GM13976 (cell line): ENCODE data around the gene FA2H.

Experiments used
- DNase-seq: peaks from one replicate; pipeline ENCODE4 v3.0.0; 2012; ENCODE audit warnings: low spot score
- in situ Hi-C: fragments of 300-500 bp; cut with MboI; formaldehyde crosslinking; loops from one replicate; pipeline ENCODE4 v1.12.0; 2022; ENCODE audit warnings: low sequenced_read_pairs, mixed read lengths, inconsistent platforms; ENCODE audit not compliant: unreplicated experiment
- TF ChIP-seq, protein P1 (sequence below): IDR thresholded peaks from 2 replicates; pipeline ENCODE4 v1.5.1; 2012; ENCODE audit warnings: borderline replicate concordance, mild to moderate bottlenecking; ENCODE audit not compliant: insufficient read depth; ENCODE audit errors: extremely low read depth, missing control alignments, control extremely low read depth

FA2H gene

GRCh38 chr16:74742051-74742481 is 32.6 kb downstream of the FA2H start:
- in situ Hi-C loops, result no loop called here
- no peak for DNase-seq
- TF ChIP-seq, protein P1, sequence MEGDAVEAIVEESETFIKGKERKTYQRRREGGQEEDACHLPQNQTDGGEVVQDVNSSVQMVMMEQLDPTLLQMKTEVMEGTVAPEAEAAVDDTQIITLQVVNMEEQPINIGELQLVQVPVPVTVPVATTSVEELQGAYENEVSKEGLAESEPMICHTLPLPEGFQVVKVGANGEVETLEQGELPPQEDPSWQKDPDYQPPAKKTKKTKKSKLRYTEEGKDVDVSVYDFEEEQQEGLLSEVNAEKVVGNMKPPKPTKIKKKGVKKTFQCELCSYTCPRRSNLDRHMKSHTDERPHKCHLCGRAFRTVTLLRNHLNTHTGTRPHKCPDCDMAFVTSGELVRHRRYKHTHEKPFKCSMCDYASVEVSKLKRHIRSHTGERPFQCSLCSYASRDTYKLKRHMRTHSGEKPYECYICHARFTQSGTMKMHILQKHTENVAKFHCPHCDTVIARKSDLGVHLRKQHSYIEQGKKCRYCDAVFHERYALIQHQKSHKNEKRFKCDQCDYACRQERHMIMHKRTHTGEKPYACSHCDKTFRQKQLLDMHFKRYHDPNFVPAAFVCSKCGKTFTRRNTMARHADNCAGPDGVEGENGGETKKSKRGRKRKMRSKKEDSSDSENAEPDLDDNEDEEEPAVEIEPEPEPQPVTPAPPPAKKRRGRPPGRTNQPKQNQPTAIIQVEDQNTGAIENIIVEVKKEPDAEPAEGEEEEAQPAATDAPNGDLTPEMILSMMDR, result no peak

- TF ChIP-seq, protein P1, result no peak
- in situ Hi-C loops, result no loop called here
- no peak for DNase-seq
Observed at GRCh38 chr16:74740795-74741304, 33.8 kb downstream of the FA2H start.

DNA sequence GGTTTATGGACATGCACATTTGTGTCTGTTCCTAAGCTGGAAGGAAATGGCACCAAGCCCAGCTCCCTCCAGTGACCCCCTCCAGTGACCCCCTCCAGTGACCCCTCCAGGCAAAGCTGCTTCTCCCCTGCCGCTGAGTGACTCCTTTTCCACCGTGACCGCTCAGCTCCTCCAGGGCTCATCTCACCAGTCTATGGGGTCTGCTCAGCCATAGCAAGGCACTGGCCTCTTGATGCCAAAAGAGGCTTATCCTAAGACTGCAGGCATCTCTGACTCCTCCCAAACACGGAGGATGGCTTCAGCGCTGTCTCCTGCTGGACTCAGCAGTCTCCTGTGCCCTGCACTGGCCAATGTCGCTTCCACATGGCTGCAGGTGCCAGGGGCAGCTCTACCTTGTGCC is 35.3 kb downstream of the FA2H start:
- in situ Hi-C loops, result no loop called here

DNA sequence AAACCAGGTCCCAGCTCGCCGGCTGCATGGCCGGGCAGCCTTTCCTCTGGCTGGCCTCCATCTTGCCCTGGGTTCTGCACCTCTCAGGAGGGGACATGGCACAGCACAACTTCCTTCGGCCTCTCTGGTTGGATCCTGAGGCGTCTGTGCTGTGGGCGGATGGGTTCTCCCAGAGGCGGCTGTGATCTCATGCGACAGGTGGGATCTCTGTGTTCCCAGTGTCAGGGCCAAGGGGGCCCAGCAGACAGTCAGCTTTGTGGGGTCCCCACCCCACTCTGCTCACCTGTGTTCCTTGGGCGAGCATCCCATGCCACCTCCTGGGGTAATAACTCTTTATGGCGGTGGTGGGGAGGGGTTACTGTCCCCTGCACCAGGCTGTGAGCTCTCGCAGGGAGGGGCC is 35.8 kb downstream of the FA2H start:
- TF ChIP-seq, protein P1, result no peak
- no peak for DNase-seq
- in situ Hi-C loops, result no loop called here

More for the DNA sequence above, 35.3 kb downstream of the FA2H start:
- TF ChIP-seq, protein P1, result no peak
- no peak for DNase-seq

DNA sequence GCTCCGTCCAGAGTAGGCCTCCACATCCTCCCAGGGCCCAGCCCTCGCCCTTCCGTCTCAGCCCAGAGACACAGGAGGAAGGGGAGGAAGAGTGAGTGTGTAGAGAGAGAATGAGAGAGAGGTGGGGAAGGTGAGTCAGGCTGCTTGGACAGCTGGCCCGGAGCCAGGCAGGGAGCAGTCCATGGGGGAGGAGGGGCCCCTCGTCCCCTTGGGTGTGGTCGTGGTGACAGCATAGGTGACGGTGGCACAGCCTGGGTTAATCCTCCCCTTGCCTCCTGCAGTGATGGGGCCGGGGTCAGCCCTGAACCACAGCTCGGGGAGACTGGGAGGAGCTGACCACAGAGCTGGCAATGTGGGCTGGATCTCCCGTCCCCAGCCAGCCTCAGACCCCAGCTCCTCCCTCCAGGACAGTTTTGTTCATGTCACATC is 36.5 kb downstream of the FA2H start:
- TF ChIP-seq, protein P1, result no peak
- in situ Hi-C loops, result no loop called here
- no peak for DNase-seq

DNA sequence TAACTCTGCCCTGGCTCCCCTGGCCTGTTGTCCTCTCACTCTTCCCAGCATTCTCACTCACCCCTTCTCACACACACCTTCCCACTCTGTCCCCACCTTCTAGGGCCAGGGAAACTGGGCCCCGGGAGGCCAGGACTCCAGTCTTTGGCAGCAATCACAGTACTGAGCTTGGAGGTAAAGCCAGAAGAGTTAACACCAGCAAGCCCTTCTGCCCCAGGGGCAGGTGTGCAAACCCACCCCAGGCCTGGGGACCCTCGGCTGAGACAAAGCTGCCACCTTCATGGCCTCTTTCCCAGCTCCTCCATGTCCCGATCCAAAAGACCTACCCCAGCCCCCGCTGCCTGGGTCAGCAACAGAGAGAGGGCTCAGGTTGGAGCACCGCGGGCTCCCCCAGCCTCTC is 37.1 kb downstream of the FA2H start:
- no peak for DNase-seq
- in situ Hi-C loops, result no loop called here
- TF ChIP-seq, protein P1, result no peak
